ENCODE measurements around the gene LGALS7.

DNA sequence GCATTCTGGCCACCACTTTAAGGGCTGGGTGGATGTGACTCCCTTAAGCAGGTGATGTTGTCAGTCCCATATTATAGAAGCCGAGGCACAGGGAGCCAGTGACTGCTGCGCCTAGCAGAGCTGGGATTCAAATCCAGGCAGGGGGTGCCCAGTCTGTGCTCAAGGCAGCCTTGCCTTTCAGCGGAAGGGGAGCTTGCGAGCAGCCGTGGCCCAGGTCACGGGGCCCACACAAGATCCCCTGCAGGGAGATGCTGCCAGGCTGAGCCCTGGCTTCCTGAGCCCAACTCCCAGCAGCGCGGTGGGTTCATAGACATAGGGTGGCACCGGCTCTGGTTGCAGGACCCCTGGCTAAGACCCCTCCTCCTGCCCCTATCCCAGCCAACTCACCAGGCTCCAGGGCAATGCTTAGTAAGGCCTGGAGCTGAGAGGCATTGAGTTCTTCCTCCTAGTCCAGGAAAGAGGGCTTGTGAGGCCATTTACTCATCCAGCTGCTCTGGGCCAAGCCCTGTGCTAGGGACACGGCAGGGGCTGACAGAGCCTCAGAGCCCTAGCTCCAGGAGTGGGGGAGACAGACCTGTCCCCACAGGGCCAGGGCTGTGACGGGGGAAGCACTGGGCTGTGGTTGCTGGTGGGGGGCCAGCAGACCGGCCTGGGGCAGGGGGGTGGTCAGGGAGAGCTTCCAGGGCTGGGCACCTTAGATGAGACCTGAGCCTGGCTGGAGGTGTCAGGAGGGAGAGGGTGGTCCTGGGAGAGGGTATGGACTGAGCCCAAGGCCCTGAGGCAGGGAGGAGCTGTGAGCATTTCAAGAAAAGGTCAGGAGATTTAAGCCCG lies 38.7 kb downstream of the LGALS7 start:
- TF ChIP-seq POLR2AphosphoS5 (IDR thresholded peaks at IDR 0.05; ENCODE audit: low read depth, low read length) (no peak), POLR2A (IDR thresholded peaks at IDR 0.05; ENCODE audit: low read depth, low read length) (no peak), PAX5 (IDR thresholded peaks at IDR 0.05; ENCODE audit: insufficient read depth, low read length, severe bottlenecking) (no peak), POU2F2 (IDR thresholded peaks at IDR 0.05; ENCODE audit: low read depth, low read length) (no peak)

Data from GM12891 (cell line).